Adrenal gland (tissue), 12 donors: ENCODE data around the gene ANKS1B. TPM values are rescaled to one million over a fixed set of nuclear protein-coding genes. Genes with fewer than 3 reads are reported as not detected.

Experiments
- DNase-seq, 7 donors: peaks; one replicate each; pipeline ENCODE4 v3.0.0-alpha.2; 2019 to 2020
- H3K27ac ChIP-seq, 5 donors: fragments of 200-600 bp; sonication (generic) in 4 of 5; 1 replicate in 3 of 5; 2 replicates in 2 of 5; pipeline versions ENCODE4 v1.5.1 to v1.8.0; 2016 to 2020; ENCODE audit warnings: mild to moderate bottlenecking in 1 of 5
- H3K27me3 ChIP-seq: fragments of 200-600 bp; 2 replicates; pipeline ENCODE4 v1.8.0; 2021
- H3K36me3 ChIP-seq, 2 donors: fragments of 200-600 bp; replicated peaks in 1 of 2; 1 replicate in 1 of 2; 2 replicates in 1 of 2; pipeline versions ENCODE4 v1.5.1 to v1.8.0; 2018 to 2022
- H3K4me1 ChIP-seq, 2 donors: fragments of 200-600 bp; replicated peaks in 1 of 2; 1 replicate in 1 of 2; 2 replicates in 1 of 2; pipeline versions ENCODE4 v1.5.1 to v1.8.0; 2018 to 2021
- H3K4me3 ChIP-seq, 4 donors: fragments of 200-600 bp; sonication (generic) in 3 of 4; one replicate each; pipeline ENCODE4 v1.5.1; 2016 to 2018
- H3K9me3 ChIP-seq, 3 donors: fragments of 200-600 bp; sonication (generic) in 1 of 3; replicated peaks in 1 of 3; 1 replicate in 2 of 3; 2 replicates in 1 of 3; pipeline versions ENCODE4 v1.5.1 to v1.8.0; 2016 to 2021
- POLR2A ChIP-seq, 2 donors: fragments of 450-650 bp; IDR thresholded peaks; one replicate each; pipeline ENCODE4 v1.6.1; 2017; ENCODE audit warnings: antibody characterized with exemption in 2 of 2, mild to moderate bottlenecking in 2 of 2, moderate library complexity in 1 of 2
- WGBS, 4 donors: extraction: QIAGEN DNeasy Blood & Tissue Kit in 2 of 4; methylation state at CpG; one replicate each; pipeline versions ENCODE4 v1.1.5 to v1.1.7; 2013 to 2017; 5-methylcytosine and 5-hydroxymethylcytosine counted together
- intact Hi-C, 2 donors: fragments of 100-400 bp; cut with DNase I; formaldehyde crosslinking; loops; one replicate each; pipeline versions ENCODE4 v1.14.1 to v1.15.0; 2022 to 2023
- polyA plus RNA-seq, 3 donors: library from polyadenylated mRNA; stranded (reverse); fragments of 200-250 nt in 2 of 3; fragments of 350-450 nt in 1 of 3; fragmentation: Illumina TruSeq in 1 of 3; extraction: RNeasy Lipid Tissue Mini Kit (QIAGEN cat#74804) in 1 of 3; gene quantifications; one replicate each; pipeline ENCODE4 v1.2.3, GENCODE V29; 2013 to 2014
- total RNA-seq, 9 donors: library from RNA; depleted of rRNA in 4 of 9; stranded (reverse); fragments of >200 nt in 4 of 9; fragments of 120-200 nt in 1 of 9; fragmentation: NEBNext Ultra II Directional in 1 of 9; extraction: Animal tissue kit (Norgen Biotek cat#: 25700) in 1 of 9; gene quantifications; one replicate each; pipeline versions ENCODE4 v1.1.0 to v1.2.4, GENCODE V29; 2013 to 2023
- TF ChIP-seq, protein P1 (sequence below), 6 experiments: fragments of 450-650 bp in 4 of 6; fragments of 200-600 bp in 2 of 6; sonication (generic) in 1 of 6; IDR thresholded peaks; 1 replicate in 5 of 6; 2 replicates in 1 of 6; pipeline versions ENCODE4 v1.5.1 to v1.8.0; 2016 to 2021; ENCODE audit warnings: antibody characterized with exemption in 6 of 6, mild to moderate bottlenecking in 2 of 6, moderate library complexity in 1 of 6
- donor health status: healthy with polysubstance abuse.
- donor health status: Bipolar disorder and iron deficiency.
- donor health status: DM: yes; HTN: yes; CAD: no.
- donor health status: DM: no; HTN: no; CAD: no.
- donor health status: DM: no; HTN: no; CAD: no.
- donor health status: DM: yes; HTN: yes; CAD: no.

The ANKS1B gene
- total and polyA plus RNA-seq, 12 donors: 1.3 to 28.1 (median 8.0) TPM

DNA sequence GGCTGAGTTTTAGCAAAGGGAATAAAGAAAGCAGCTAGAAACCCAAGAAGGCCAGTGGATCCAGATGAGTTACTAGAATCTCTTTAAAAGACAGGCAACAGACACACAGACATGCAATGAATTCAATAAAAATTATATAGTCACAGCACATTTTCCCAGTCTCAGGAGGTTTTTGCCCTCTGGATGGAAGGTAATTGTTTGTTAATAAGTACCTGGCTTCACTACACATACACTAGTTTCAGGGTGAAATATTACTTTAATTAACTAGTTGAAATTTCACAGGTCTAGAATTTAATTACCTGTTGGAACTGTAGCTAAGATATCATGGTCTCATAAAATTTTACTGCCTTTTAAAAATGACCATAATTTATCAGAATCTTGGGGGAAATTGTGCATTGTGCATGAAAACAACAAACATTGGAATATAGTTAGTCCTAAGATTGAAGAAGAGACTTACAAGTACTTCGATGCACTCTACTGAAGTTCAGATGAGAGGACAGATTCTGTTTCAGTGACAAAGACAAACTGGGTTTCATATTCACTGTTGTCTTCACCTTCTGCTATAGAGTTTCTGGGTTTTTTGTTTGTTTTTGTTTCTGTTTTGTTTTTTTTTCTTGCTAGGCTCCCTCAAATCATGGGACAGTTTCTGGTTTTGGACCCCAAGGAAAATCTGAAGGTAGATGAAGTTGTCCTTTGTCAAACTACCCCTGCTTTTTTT is 614.2 kb downstream of the ANKS1B start:
- Histone ChIP-seq H3K36me3 (no peaks in the 10 kb centered on the region), H3K4me3 (no peak overlapping the region), H3K4me1 (no peaks in the 10 kb centered on the region), H3K27me3 (no peaks in the 10 kb centered on the region), H3K27ac (no peak overlapping the region), H3K9me3 (no peaks in the 10 kb centered on the region)
- intact Hi-C loops: no loop called here
- DNase-seq: no peak
- TF ChIP-seq, protein P1, sequence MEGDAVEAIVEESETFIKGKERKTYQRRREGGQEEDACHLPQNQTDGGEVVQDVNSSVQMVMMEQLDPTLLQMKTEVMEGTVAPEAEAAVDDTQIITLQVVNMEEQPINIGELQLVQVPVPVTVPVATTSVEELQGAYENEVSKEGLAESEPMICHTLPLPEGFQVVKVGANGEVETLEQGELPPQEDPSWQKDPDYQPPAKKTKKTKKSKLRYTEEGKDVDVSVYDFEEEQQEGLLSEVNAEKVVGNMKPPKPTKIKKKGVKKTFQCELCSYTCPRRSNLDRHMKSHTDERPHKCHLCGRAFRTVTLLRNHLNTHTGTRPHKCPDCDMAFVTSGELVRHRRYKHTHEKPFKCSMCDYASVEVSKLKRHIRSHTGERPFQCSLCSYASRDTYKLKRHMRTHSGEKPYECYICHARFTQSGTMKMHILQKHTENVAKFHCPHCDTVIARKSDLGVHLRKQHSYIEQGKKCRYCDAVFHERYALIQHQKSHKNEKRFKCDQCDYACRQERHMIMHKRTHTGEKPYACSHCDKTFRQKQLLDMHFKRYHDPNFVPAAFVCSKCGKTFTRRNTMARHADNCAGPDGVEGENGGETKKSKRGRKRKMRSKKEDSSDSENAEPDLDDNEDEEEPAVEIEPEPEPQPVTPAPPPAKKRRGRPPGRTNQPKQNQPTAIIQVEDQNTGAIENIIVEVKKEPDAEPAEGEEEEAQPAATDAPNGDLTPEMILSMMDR (IDR thresholded peaks at IDR 0.05): no peak
- no peak for TF ChIP-seq POLR2A (IDR thresholded peaks at IDR 0.05)
- 80 to 91% (median 85%) methylated on average over 1 of the region's 1 CpG for WGBS, 4 donors

DNA sequence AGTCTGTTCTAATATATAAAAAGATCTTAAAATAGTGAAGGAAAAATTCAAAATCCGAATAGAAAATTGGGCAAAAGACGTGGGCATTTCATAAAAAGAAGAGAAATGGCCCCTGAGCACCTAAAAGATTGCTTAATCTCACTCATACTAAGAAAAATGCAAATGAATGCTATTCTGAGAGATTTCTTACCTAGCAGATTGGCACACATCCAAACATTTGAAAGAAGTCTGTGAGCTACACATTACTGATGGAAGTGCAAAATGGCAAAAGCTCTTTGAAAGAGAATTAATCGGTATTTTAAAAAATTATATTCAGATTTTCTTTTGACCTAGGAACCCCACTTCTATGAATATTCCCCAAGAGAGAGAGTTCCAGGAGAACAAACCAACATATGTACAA is 617.6 kb downstream of the ANKS1B start:
- H3K27ac ChIP-seq: no peak overlapping the region
- WGBS, 4 donors: 79 to 95% (median 81%) methylated on average over 3 of the region's 3 CpGs
- DNase-seq: no peak
- no peaks in the 10 kb centered on the region for H3K4me1 ChIP-seq
- H3K27me3 ChIP-seq: no peaks in the 10 kb centered on the region
- H3K9me3 ChIP-seq: no peaks in the 10 kb centered on the region
- TF ChIP-seq, protein P1 (IDR thresholded peaks at IDR 0.05): no peak
- no peak for TF ChIP-seq POLR2A (IDR thresholded peaks at IDR 0.05)
- intact Hi-C loops: no loop called here
- no peak overlapping the region for H3K4me3 ChIP-seq
- no peaks in the 10 kb centered on the region for H3K36me3 ChIP-seq

DNA sequence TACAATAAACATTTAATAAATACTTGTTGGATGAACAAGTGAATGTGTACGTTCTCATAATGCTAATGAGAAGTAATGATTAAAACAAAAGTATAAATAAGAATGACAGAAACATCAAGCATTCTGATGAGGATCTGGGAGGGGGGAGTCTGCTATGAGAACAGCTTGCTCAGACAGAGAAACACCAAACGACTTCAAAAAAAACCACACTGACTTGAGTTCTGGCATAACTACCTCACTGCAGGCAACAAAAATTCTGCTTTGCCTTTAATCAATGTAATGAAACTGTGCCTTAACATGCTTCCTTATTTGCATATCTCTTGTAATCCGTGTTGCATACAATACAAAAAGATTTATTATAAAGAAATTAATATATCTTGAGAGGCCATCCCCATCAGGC is 632.5 kb downstream of the ANKS1B start:
- 54 to 60% (median 56%) methylated on average over 3 of the region's 3 CpGs for WGBS, 4 donors
- no peak for TF ChIP-seq POLR2A (IDR thresholded peaks at IDR 0.05)
- TF ChIP-seq, protein P1 (IDR thresholded peaks at IDR 0.05): no peak
- intact Hi-C loops: no loop called here

DNA sequence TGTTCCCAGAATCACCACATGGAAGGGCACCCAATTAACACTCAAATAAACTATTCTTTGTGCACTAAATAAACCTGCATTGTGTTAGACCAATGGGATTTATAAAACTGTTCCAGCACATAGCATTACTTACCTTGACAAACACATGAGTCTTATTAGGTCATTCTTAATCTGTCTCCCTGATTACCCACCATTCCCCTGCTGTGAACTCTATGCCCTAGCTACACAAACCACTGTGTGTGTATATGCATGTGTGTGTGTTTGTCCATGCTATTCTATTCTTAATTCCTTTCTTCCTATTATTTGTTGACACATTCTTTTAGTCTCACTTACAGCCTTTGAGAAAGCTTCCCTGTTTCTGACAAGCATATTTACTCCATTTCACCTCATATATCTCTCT is 640.8 kb downstream of the ANKS1B start:
- no peak overlapping the region for H3K27ac ChIP-seq
- no peak overlapping the region for H3K4me3 ChIP-seq
- no peak for DNase-seq
- TF ChIP-seq, protein P1 (IDR thresholded peaks at IDR 0.05): no peak
- H3K36me3 ChIP-seq: no peaks in the 10 kb centered on the region
- no peaks in the 10 kb centered on the region for H3K9me3 ChIP-seq
- H3K4me1 ChIP-seq: no peaks in the 10 kb centered on the region
- H3K27me3 ChIP-seq: no peaks in the 10 kb centered on the region
- intact Hi-C loops: no loop called here

More for the DNA sequence above, 632.5 kb downstream of the ANKS1B start:
- DNase-seq: no peak
- no peaks in the 10 kb centered on the region for H3K27me3 ChIP-seq
- H3K4me3 ChIP-seq: no peak overlapping the region
- H3K4me1 ChIP-seq: no peaks in the 10 kb centered on the region
- H3K36me3 ChIP-seq: no peaks in the 10 kb centered on the region
- H3K27ac ChIP-seq: no peak overlapping the region
- H3K9me3 ChIP-seq: no peaks in the 10 kb centered on the region
